DMS79 (cell line): Measurements from ENCODE around the gene EGFR.
A peak's percentile ranks its signal among the peaks of the same experiment; 100 is the strongest.

Experiments used
- DNase-seq: peaks from one replicate; lab custom pipeline; 2025; lab: John Stamatoyannopoulos, UW

The EGFR gene

GRCh38 chr7:55212176-55212575 lies 193.4 kb downstream of the EGFR start:
- DNase-seq: no peak

GRCh38 chr7:55212838-55213237 lies 194.0 kb downstream of the EGFR start:
- DNase-seq: no peak

GRCh38 chr7:55214707-55215106 lies 195.9 kb downstream of the EGFR start:
- DNase-seq: no peak

- DNase-seq: no peak
Observed at GRCh38 chr7:55223023-55223422, 204.2 kb downstream of the EGFR start.

GRCh38 chr7:55224111-55224510 lies 205.3 kb downstream of the EGFR start:
- no peak for DNase-seq

- no peak for DNase-seq
Observed at GRCh38 chr7:55224810-55225209, 206.0 kb downstream of the EGFR start.

GRCh38 chr7:55230014-55230413 lies 211.2 kb downstream of the EGFR start:
- DNase-seq: no peak

GRCh38 chr7:55231736-55232280 lies 213.0 kb downstream of the EGFR start:
- DNase-seq: no peak

GRCh38 chr7:55233001-55233400 lies 214.2 kb downstream of the EGFR start:
- no peak for DNase-seq

- DNase-seq: no peak
Observed at GRCh38 chr7:55234408-55234807, 215.6 kb downstream of the EGFR start.

GRCh38 chr7:55235115-55235514 lies 216.3 kb downstream of the EGFR start:
- no peak for DNase-seq

- no peak for DNase-seq
Observed at GRCh38 chr7:55235801-55236200, 217.0 kb downstream of the EGFR start.

GRCh38 chr7:55236476-55236875 lies 217.7 kb downstream of the EGFR start:
- no peak for DNase-seq

- DNase-seq: no peak
Observed at GRCh38 chr7:55237156-55237893, 218.5 kb downstream of the EGFR start.

GRCh38 chr7:55239406-55239805 lies 220.6 kb downstream of the EGFR start:
- no peak for DNase-seq

- DNase-seq: no peak
Observed at GRCh38 chr7:55240418-55241142, 221.8 kb downstream of the EGFR start.

GRCh38 chr7:55241958-55242357 lies 223.1 kb downstream of the EGFR start:
- DNase-seq: no peak

GRCh38 chr7:55242613-55243012 lies 223.8 kb downstream of the EGFR start:
- DNase-seq: peak; percentile 8

GRCh38 chr7:55244006-55244745 lies 225.4 kb downstream of the EGFR start:
- DNase-seq: no peak

- DNase-seq: no peak
Observed at GRCh38 chr7:55245271-55245723, 226.5 kb downstream of the EGFR start.

GRCh38 chr7:55246171-55246570 lies 227.4 kb downstream of the EGFR start:
- DNase-seq: no peak

- DNase-seq: no peak
Observed at GRCh38 chr7:55247428-55247827, 228.6 kb downstream of the EGFR start.

GRCh38 chr7:55248526-55248925 lies 229.7 kb downstream of the EGFR start:
- DNase-seq: no peak
